Neural cell (in vitro differentiated cells): ENCODE measurements around the gene GSX2. TPM values are rescaled to one million over a fixed set of nuclear protein-coding genes. Genes with fewer than 3 reads are reported as not detected.

Source experiments
- H2AFZ ChIP-seq: fragments of 200-600, 300-800 bp; sonication (generic), shearing (Covaris generic); 2 replicates; pipeline ENCODE4 v1.6.0; 2014; ENCODE audit warnings: low read depth, mild to moderate bottlenecking, antibody characterized with exemption, low read length, moderate library complexity
- H3F3A ChIP-seq: fragments of 200-600 bp; shearing (Covaris generic); 2 replicates; pipeline ENCODE4 v1.6.1; 2016; ENCODE audit warnings: mild to moderate bottlenecking, moderate library complexity, mixed read lengths, antibody characterized with exemption, low read length; ENCODE audit not compliant: insufficient read depth, poor library complexity, severe bottlenecking
- H3K27ac ChIP-seq: fragments of 200-600, 300-800 bp; sonication (generic), shearing (Covaris generic); 2 replicates; pipeline ENCODE4 v1.5.1; 2014; ENCODE audit warnings: mild to moderate bottlenecking, low read length, moderate library complexity
- H3K27me3 ChIP-seq: fragments of 300-800, 200-600 bp; sonication (generic), shearing (Covaris generic); 2 replicates; pipeline ENCODE4 v1.6.0; 2014; ENCODE audit warnings: mild to moderate bottlenecking, low read depth, low read length, moderate library complexity; ENCODE audit not compliant: insufficient read depth
- H3K36me3 ChIP-seq: fragments of 300-800, 200-600 bp; sonication (generic), shearing (Covaris generic); 2 replicates; pipeline ENCODE4 v1.5.1; 2014; ENCODE audit warnings: mild to moderate bottlenecking, antibody characterized with exemption, low read length, moderate library complexity; ENCODE audit not compliant: insufficient read depth
- H3K4me2 ChIP-seq: fragments of 300-800, 200-600 bp; sonication (generic), shearing (Covaris generic); 2 replicates; pipeline ENCODE4 v1.6.0; 2014; ENCODE audit warnings: mild to moderate bottlenecking, low read length
- H3K4me3 ChIP-seq: fragments of 300-800, 200-600 bp; sonication (generic), shearing (Covaris generic); 2 replicates; pipeline ENCODE4 v1.5.1; 2014; ENCODE audit warnings: mild to moderate bottlenecking, low read length, moderate library complexity
- H3K79me2 ChIP-seq: fragments of 200-600 bp; shearing (Covaris generic); replicated peaks from 2 replicates; pipeline ENCODE4 v1.6.0; 2014; ENCODE audit warnings: mild to moderate bottlenecking, low read length, moderate library complexity; ENCODE audit not compliant: insufficient read depth
- H3K9ac ChIP-seq: fragments of 300-800, 200-600 bp; sonication (generic), shearing (Covaris generic); 2 replicates; pipeline ENCODE4 v1.6.1; 2016; ENCODE audit warnings: mild to moderate bottlenecking, low read length, mixed read lengths
- H3K9me2 ChIP-seq: fragments of 200-600 bp; shearing (Covaris generic); 2 replicates; pipeline ENCODE4 v1.6.1; 2016; ENCODE audit warnings: mild to moderate bottlenecking, low read length, mixed read lengths; ENCODE audit not compliant: insufficient read depth
- H3K9me3 ChIP-seq: fragments of 200-600, 300-800 bp; sonication (generic), shearing (Covaris generic); 2 replicates; pipeline ENCODE4 v1.6.1; 2016; ENCODE audit warnings: mild to moderate bottlenecking, mixed run types, low read length, moderate library complexity, mixed read lengths
- H4K20me1 ChIP-seq: fragments of 200-600 bp; shearing (Covaris generic); 2 replicates; pipeline ENCODE4 v1.6.1; 2016; ENCODE audit warnings: mild to moderate bottlenecking, mixed run types; ENCODE audit not compliant: insufficient read depth
- CTCF ChIP-seq: fragments of 450-650 bp; IDR thresholded peaks from 2 replicates; pipeline ENCODE4 v1.5.1; 2014; ENCODE audit warnings: antibody characterized with exemption, mild to moderate bottlenecking, moderate library complexity; ENCODE audit not compliant: poor library complexity, severe bottlenecking
- EP300 ChIP-seq: fragments of 450-650 bp; conservative IDR thresholded peaks from 2 replicates; pipeline ENCODE4 v1.6.1; 2014; ENCODE audit warnings: antibody characterized with exemption, mild to moderate bottlenecking, moderate library complexity; ENCODE audit not compliant: poor library complexity, severe bottlenecking
- EZH2 ChIP-seq: fragments of 200-600, 300-800 bp; shearing (Covaris generic), sonication (generic); IDR thresholded peaks from 2 replicates; pipeline ENCODE4 v1.6.1; 2014; ENCODE audit warnings: antibody characterized with exemption, low read length, borderline replicate concordance, mild to moderate bottlenecking; ENCODE audit not compliant: insufficient read depth, poor library complexity, severe bottlenecking
- MXI1 ChIP-seq: fragments of 450-650 bp; conservative IDR thresholded peaks from 2 replicates; pipeline ENCODE4 v1.6.1; 2014; ENCODE audit warnings: antibody characterized with exemption, mild to moderate bottlenecking; ENCODE audit not compliant: poor library complexity, severe bottlenecking
- POLR2AphosphoS5 ChIP-seq: IDR thresholded peaks from 2 replicates; pipeline ENCODE4 v1.6.1; 2012
- RAD21 ChIP-seq: fragments of 450-650 bp; conservative IDR thresholded peaks from 2 replicates; pipeline ENCODE4 v1.6.1; 2014; ENCODE audit warnings: antibody characterized with exemption, mild to moderate bottlenecking, moderate library complexity
- REST ChIP-seq: IDR thresholded peaks from 2 replicates; pipeline ENCODE4 v1.6.1; 2012; ENCODE audit warnings: borderline replicate concordance
- SMC3 ChIP-seq: fragments of 450-650 bp; conservative IDR thresholded peaks from 2 replicates; pipeline ENCODE4 v1.6.1; 2014; ENCODE audit warnings: antibody characterized with exemption, mild to moderate bottlenecking, moderate library complexity; ENCODE audit not compliant: poor library complexity
- TAF1 ChIP-seq: IDR thresholded peaks from 2 replicates; pipeline ENCODE4 v1.6.1; 2012; ENCODE audit warnings: low read depth
- polyA plus RNA-seq: library from polyadenylated mRNA; depleted of rRNA; stranded (reverse); fragments of >200 nt; gene quantifications from 2 replicates; pipeline ENCODE4 v1.2.3, GENCODE V29; 2014

GSX2 gene
- polyA plus RNA-seq, 1 donor from 2014 or later, result 0.87 TPM

GRCh38 chr4:54067166-54067565 lies 32.8 kb upstream of the GSX2 start:
- H3K27me3 ChIP-seq, result no peaks in the 10 kb centered on the region
- H3K27ac ChIP-seq, result no peak overlapping the region
- H3K9me2 ChIP-seq, result no peaks in the 10 kb centered on the region
- H3F3A ChIP-seq, result no peaks in the 10 kb centered on the region
- peaks cover 17% of the 10 kb centered on the region for H3K79me2 ChIP-seq
- no peak overlapping the region for H3K4me2 ChIP-seq
- no peaks in the 10 kb centered on the region for H3K9me3 ChIP-seq
- no peak overlapping the region for H2AFZ ChIP-seq
- H3K36me3 ChIP-seq, result no peaks in the 10 kb centered on the region
- H3K9ac ChIP-seq, result no peak overlapping the region
- no peak for TF ChIP-seq TAF1
- TF ChIP-seq EP300, result no peak
- no peak for TF ChIP-seq POLR2AphosphoS5
- TF ChIP-seq RAD21, result no peak
- no peak for TF ChIP-seq REST
- no peak for TF ChIP-seq CTCF
- TF ChIP-seq EZH2, result no peak
- TF ChIP-seq SMC3, result no peak
- TF ChIP-seq MXI1, result no peak
- no peaks in the 10 kb centered on the region for H4K20me1 ChIP-seq
- H3K4me3 ChIP-seq, result no peak overlapping the region

- Histone ChIP-seq H3K9ac (no peak overlapping the region), H3K9me3 (no peaks in the 10 kb centered on the region), H4K20me1 (no peaks in the 10 kb centered on the region), H3K36me3 (no peaks in the 10 kb centered on the region), H3K27ac (no peak overlapping the region), H3K4me3 (no peak overlapping the region), H3F3A (no peaks in the 10 kb centered on the region), H3K4me2 (no peak overlapping the region), H3K9me2 (no peaks in the 10 kb centered on the region), H3K27me3 (no peaks in the 10 kb centered on the region), H2AFZ (no peak overlapping the region), H3K79me2 (no peaks in the 10 kb centered on the region)
- TF ChIP-seq REST (no peak), POLR2AphosphoS5 (no peak), EP300 (no peak), TAF1 (no peak), SMC3 (no peak), MXI1 (no peak), RAD21 (no peak), EZH2 (no peak), CTCF (no peak)
These were observed 26.6 kb upstream of the GSX2 start for GRCh38 chr4:54073271-54073880.
